NCI-H1048 (cell line): ENCODE data around the gene MR1.

ENCODE experiments used
- DNase-seq: peaks from one replicate; lab custom pipeline; 2025; lab: John Stamatoyannopoulos, UW

Gene MR1

DNA sequence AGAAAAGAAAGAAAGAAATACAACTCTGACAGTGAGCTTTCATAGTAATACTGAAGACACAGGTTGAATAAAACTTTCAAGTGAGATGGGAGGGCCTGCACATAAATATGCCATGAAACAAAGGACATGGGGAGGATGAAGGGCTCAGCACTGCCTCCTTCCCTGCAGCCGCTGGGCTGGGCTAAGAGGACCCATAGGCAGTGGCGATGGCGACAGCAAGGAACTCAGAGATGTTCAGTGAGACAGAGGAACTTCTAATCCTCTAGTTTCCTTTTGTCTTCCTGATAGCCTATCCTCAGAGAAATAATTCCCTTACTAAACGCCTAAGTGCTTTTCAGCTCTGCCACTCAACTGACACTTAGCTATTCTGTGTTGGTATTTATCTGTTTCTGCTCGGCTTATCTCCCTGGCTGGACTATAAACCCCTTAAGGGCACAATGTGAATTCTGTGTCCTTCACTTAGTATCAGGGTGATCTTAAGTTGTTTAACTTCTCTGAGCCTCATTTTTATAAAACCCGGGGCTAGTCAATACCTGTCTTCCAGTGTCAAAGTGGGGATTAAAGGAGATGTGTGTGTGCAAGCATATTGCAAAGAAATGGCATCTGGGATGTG lies 30.3 kb downstream of the MR1 start:
- no peak for DNase-seq

DNA sequence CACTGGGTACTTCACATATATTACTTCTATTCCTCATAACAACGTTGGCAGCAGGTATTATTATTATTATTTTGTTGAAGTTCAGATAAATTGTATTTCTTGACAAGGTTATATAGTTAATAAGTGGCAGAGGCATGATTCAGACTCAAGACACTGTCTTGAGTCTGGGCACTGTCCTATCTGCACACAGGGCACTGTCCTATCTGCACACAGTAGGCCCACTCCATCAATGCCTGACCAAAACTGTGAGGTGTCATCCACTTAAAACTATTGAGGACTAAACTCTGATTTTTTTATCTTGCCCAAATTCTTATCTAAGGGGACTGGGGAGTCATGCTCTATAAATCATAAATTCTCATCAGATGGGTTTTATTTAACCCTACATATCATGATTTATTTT lies 30.9 kb downstream of the MR1 start:
- DNase-seq = no peak

DNA sequence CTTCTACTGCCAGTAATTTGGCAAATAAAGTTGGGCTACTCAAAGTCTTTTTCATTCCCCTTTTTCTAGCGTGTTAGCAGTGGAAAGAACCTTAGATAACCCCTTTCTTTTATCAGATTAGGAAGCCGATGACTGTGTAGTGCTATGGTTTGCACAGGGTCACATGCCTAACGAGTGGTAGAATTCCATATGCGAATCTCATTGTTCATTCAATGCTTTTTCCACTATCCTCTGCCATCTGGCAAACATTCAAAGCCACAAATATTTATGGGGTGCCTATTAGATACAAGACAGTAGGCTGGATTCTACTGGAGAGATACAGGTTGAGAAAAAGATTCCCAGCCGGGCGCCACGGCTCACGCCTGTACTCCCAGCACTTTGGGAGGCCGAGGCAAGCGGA lies 39.9 kb downstream of the MR1 start:
- peak; percentile 60 for DNase-seq

DNA sequence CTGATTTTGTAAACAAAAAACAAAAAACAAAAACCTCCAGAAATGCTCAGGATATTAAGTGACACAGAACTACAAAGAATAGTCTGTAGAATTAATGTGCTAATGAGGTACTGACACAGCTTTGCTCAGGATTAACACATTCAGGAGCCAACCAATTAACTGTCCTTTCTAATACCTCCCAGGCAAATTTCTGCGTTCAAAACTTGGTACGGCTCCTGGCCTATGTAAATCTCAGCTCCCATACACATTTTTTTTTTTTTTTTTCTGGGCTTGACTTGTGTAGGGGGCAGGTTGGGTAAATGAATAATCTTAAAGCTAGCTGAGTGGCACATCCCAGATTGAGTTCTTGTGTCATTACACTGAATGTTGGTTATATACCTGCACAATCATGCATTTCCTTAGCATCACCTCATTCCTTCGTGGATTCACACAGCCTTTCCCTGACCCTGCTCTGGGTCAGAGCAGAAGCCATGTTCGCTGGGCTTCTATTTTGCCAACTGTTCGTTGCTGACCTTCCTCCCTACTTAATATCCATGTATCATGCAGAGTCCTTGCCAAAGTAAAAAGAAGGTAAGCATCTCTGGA lies 42.1 kb downstream of the MR1 start:
- no peak for DNase-seq

DNA sequence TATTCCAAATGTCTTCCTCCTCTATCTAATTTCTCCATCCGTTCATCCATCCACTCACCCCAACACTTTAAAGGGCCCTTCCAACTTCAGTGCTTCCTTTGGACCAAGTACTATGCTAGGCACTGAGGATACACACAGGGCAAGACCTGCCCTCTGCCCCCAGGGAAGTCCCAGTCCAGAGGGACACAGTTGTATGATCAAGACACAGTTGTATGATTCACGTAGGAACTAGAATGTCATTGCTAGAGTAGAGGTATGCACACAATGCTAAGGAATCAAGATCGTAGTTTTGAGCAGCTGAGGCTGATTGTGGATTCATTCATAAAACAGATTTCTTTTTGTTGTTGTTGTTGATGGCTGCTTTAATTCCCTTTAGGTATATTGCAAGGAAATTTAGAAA lies 43.1 kb downstream of the MR1 start:
- DNase-seq = no peak

DNA sequence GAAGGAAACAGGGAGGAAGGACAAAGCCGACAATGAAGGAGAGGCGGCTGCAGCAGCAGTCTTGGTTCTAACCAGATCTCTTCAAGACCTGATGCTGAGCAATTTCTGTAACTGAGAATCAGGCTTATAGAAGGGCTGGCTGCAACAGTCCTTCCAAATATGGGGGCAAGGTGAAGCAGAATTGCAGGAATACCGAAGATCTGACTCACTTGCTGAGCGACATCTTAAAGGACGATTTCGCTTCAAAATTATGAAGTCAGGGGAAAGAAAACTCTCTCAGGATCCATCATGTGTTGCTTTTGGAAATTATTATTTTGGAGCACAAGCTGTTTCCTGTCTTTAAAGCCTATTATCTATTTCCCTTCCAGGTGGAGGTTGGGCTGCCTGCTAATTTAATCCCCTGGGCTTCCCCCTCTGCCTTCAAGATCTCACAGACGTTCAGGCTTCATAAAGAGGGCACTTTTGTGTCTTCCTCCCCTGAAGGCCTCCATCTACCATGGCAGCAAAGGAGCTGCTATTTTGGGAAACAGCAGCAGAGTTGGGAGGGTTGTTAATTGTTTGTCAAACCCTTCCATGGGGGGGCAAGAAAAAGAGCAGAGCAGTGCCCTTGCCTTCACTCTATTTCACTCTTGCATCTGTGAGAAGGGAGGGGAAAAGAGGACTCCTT lies 43.9 kb downstream of the MR1 start:
- DNase-seq = no peak

DNA sequence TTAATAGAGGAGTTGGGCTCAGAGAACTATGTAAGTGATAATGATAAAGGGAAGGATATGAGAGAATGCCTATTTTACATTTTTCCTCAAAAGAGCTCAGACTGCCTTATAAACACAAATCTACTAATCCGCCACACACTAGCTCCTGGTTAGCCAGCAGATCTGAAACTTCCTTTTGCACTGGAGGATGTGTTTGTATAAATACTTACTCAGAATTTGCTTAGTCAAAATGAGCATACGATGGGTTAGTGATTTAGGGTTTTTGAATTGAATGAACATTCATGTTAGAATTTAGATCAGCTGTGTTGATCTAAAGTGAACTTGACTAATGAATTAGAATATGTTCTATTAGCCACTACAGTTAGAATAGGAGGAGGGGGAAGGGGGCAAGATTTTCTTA lies 45.6 kb downstream of the MR1 start:
- DNase-seq = no peak

DNA sequence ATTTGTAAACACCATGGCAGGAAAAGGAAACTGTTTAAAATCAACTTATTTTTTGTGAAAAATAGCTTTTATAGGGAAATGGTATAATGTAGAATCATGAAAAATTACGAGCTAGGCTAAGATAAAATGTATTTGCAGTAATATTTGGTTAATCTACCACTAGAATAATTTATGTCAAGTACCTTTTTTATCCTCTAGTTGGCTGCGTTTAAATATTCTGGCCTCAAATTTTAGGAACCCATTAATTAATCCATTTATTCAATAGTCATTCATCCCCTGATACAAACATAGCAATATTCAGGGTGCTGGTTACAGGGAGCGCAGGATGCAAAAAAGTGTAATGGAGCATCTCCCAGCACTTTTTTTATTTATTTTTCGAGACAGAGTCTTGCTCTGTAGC lies 46.1 kb downstream of the MR1 start:
- DNase-seq = no peak

DNA sequence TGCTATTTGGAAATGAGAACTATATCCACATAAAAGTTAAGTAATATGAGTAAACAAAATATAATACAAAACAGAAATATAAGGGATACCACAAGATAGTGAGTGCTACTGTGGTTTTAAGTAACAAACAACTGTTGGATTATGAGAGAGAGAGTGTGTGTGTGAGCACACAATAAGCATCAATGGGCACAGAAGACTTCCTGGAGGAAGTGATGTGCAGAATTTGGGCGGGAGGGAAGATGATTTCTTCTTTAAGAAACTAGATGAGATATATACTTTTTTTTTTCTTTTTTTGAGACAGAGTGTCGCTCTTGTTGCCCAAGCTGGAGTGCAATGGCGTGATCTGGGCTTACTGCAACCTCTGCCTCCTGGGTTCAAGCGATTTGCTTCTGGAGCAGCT lies 46.8 kb downstream of the MR1 start:
- DNase-seq = no peak

DNA sequence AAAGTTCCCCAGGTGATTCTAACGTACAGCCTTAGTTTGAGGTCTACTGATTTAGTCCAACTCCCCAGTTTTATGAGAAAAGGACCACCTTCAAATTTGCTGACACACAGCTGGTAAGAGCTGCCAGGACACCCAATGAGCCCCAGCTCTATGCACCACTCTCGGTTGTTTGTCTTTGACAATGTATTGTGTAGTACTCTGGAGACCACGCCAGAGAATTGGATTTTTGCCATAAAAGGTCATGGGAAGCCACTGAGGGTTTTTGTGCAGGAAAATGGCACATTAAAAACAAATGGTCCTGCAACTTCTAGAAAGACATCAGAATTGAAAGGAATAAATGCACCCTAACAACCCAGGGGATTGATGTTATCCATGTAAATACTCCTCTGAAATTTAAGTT lies 47.6 kb downstream of the MR1 start:
- no peak for DNase-seq

DNA sequence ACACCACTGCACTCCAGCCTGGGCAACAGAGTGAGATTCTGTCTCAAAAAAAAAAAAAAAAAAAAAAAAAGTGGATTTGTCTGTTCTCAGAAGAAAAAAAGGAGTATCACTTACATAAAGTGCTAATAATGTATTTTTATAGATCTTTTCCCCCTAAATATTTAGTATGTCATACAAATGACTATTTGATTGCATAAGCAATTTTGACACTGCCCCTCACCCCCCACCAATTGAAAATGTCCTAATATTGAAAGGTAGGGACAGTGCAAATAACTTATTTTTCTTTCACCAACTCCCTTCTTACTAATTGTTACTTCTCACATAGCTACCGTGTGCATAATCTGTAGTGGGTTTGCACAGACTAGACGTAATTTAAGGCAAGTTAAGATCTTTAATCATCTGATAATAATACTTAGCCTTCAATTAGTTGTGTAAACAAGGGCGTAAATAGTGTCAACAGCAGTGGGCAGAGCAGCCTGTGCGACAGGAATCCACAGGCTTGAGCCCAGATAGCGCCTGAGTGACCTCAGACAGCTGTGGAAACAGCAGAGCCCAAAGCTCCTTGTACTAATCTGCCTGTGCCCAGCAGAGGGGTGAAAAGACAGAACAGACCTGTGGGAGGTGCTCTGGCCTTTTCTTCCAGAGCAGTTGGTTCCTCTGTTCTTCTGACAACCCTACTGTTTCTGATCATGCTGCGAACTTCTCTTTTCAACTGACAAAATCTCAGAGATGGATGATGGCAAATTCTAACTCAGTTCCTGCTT lies 50.2 kb downstream of the MR1 start:
- no peak for DNase-seq

DNA sequence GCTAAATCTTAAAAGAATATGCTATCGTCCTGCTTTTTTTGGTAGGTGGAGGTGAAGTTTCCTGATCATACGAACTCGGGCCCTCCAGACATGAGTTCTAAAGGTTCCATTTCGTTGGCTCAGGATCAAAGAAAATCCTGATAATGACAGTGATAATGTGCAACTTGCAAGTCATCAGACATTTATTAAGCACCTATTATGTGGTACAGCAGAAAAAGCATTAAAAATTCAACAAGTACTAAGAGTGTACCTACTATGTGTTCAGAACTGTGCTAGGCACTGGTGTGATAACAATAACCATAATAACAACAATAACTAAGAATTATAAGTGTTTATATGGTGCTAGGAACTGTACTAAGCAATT lies 50.8 kb downstream of the MR1 start:
- DNase-seq = no peak

DNA sequence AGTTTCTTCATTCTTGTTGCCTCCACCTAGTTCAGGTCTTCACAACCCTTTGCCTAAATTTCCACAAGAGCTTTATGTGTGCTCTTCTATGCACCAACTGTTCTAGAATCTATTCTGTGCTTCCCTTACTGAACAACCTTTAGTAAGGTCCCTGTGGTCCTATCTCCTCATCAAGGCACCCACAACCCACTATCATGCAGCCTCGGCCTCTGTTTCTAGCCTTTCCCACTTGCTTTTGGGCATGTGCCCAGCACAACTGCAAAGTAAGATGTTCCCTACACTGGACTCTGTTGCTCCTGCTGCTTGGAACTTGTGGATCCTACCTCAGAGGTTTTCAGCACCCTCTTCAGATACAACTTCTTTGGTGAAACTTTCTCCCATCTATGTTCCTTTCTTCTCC lies 52.3 kb downstream of the MR1 start:
- no peak for DNase-seq

DNA sequence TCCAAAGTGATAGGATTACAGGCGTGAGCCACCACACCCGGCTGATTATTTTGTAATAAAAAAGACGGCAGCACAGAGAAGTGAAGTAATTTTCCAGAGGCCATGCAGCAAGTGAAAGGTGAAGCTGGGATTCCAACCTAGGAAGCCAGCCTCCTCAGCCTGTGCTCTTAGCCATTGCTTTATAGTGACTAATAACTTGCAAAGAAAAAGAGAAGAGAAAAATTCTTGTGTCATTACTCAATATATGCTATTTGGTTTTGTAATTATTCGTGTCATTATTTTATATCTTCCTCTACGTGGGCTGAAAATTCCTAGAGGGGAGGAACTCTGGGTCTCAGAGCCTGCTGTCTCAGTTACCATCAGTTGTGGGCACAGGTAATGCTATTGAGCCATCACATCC lies 53.1 kb downstream of the MR1 start:
- no peak for DNase-seq

DNA sequence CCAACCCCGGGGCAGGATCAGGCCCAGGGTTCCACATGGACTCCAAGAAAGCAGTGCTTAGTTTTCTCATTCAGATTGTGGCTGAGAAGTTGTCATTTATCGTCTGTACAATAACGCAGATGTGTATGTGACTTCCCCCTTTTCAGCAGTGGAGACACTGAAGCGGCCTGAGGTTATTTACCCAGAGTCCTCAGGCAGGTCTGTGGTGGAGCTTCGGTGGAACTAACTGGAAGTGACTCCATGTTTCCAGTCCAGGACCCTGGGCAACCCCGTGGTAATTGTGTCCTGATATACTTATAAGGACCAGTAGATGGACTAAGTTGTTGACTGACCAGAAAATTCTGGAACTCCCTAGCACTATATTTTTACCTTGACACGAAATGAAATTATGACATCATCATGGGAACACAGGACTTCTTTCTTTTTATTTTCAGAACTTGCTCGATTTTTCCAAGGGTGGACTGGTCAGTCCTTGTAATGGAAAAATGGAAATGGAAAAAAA lies 53.7 kb downstream of the MR1 start:
- DNase-seq = no peak

DNA sequence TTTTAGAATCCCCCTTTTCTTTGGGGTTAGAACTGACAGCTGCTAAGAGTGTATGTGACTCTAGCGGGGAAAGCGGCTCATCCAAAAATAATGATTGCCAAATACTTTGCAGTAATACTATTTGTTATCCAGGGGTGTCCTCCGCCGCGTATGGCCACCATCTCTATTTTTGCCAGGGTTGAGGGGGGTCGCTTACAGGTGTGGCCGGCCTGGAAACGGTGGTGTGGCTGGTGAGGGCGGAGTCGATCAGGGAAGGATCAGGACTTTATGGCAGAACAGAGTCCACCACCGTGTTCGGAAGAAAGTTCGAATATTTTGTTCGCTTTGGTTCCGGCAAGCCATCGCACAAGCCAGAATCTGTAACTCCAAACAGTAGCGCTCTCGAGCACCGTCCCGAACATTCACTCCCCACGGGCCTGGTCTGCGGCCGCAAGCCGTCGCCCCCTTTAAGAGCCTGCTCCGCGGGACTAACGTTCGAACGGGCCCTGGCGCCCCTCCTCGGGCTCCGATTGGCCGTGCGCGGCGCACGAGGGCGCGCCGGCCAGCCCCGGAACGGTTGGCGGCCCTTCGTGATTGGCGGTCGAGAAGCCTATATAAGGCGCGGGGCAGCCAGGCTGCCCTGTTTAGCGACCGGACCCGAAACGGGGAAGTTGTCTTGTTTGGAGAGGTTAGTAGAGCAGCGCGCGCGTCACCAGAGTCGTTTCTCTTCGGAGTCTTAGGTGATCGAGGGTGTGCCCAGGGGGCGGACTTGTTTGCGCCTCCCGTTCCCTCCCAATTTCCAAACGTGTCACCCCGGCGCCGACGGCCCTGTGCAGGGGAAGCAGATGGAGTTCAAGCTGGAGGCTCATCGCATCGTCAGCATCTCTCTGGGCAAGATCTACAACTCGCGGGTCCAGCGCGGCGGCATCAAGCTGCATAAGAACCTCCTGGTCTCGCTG lies 54.6 kb downstream of the MR1 start, which contains the start of gene IER5:
Gene IER5 (plus strand): TSS at position 622 of the 938 bp plus-strand sequence. CDS start 203 bp downstream, at position 825.
- peak; percentile 99 for DNase-seq

DNA sequence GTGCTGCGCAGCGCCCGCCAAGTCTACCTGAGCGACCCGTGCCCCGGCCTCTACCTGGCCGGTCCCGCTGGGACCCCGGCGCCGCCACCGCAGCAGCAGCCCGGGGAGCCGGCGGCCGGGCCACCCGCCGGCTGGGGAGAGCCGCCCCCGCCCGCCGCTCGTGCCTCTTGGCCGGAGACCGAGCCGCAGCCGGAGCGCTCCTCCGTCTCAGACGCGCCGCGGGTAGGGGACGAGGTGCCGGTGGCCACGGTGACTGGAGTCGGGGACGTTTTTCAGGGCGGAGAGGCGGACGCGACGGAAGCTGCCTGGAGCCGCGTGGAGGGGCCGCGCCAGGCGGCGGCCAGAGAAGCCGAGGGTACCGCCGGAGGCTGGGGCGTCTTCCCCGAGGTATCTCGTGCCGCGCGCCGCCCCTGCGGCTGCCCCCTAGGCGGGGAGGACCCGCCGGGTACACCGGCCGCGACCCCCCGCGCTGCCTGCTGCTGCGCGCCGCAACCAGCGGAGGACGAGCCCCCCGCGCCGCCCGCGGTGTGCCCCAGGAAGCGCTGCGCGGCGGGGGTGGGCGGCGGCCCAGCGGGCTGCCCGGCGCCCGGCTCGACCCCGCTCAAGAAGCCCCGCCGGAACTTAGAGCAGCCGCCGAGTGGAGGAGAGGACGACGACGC lies 55.4 kb downstream of the MR1 start:
- DNase-seq = no peak

DNA sequence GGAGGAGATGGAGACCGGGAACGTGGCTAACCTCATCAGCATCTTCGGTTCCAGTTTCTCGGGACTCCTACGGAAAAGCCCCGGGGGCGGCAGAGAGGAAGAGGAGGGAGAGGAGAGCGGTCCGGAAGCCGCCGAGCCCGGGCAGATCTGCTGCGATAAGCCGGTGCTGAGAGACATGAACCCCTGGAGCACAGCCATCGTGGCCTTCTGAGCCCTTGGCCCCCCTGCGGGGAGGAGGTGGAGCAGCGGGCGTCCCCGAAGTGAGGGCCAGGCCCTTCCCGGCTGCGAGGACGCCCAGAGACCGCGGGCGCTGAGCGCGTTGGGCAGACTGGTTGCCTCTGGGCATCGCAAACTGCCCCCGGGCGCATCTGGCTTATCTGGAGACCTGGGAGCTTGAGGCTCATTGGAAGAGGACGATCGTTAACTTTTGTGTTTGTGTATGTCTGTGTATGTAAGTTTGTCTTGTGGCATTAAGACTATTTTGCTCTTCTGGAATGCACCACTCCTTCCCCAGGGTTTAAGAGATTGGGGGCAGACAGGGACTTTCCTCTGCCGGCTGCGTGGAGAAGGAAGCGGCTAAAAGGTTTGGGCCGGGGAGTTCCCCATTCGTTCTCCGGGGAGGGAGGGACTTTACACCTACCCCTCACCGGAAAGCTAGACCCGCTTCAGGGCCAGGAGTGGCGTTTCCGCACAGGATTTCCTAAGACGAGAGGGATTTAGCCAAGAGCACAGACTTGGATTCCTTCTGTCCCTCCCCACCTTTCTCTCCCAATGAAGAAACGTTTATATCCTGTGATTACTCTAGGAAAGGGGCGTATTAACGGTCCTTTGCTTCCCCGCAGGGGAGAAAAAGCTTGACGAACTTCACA lies 56.1 kb downstream of the MR1 start:
- DNase-seq = no peak

DNA sequence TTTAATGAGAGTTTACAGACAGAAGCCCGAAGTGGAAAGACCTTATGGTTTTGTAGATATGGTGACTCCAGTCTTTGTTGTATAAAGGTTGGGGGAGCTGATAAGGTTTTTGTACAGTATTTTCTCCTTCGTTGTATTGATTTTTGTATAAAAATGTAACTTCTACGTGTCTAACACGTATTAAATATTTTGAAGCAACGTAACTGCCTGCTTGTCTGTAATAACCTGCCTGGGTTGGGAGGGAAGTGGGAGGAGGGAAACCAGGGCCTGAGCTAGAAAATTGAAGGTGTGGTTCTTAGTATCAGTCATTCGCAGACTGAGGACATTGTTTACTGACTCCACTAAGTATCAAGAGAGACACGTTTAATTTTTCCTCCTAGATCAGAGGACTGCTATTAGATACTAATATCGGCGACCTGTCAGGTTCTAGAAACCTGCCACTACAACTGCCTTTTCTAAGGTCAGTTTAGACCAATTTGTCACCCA lies 56.9 kb downstream of the MR1 start:
- no peak for DNase-seq
